GM23338 (cell line): ENCODE measurements around the gene B3GALT4. TPM values are rescaled to one million over a fixed set of nuclear protein-coding genes. Genes with fewer than 3 reads are reported as not detected.

Experiments
- ATAC-seq: fragments of 200-7000 bp; cut with Tn5 transposase; 3 replicates; pipeline ENCODE4 v1.9.1; 2020
- DNase-seq: peaks from one replicate; pipeline ENCODE4 v3.0.0-alpha.2; 2015; ENCODE audit warnings: low spot score
- H2AFZ ChIP-seq: fragments of 200-600 bp; sonication (generic); 2 replicates; pipeline ENCODE4 v1.8.0; 2016; ENCODE audit warnings: antibody characterized with exemption, mild to moderate bottlenecking, moderate library complexity
- H3F3A ChIP-seq: fragments of 200-600 bp; sonication (generic); replicated peaks from 2 replicates; pipeline ENCODE4 v1.8.0; 2017; ENCODE audit warnings: antibody characterized with exemption, mixed run types, low read depth
- H3K27ac ChIP-seq: fragments of 200-600 bp; sonication (generic); 2 replicates; pipeline ENCODE4 v1.6.1; 2016; ENCODE audit warnings: low read depth
- H3K27me3 ChIP-seq: fragments of 200-600 bp; sonication (generic); 2 replicates; pipeline ENCODE4 v1.8.0; 2016; ENCODE audit warnings: mild to moderate bottlenecking, mixed run types, moderate library complexity; ENCODE audit not compliant: insufficient read depth
- H3K36me3 ChIP-seq: fragments of 200-600 bp; sonication (generic); 2 replicates; pipeline ENCODE4 v1.8.0; 2016; ENCODE audit warnings: mild to moderate bottlenecking; ENCODE audit not compliant: insufficient read depth
- H3K4me1 ChIP-seq: fragments of 200-600 bp; sonication (generic); 2 replicates; pipeline ENCODE4 v1.8.0; 2016; ENCODE audit warnings: mild to moderate bottlenecking, moderate library complexity; ENCODE audit not compliant: insufficient read depth
- H3K4me2 ChIP-seq: fragments of 200-600 bp; sonication (generic); 2 replicates; pipeline ENCODE4 v1.7.1; 2017; ENCODE audit warnings: mixed run types
- H3K4me3 ChIP-seq: fragments of 200-600 bp; sonication (generic); 2 replicates; pipeline ENCODE4 v1.6.1; 2016; ENCODE audit warnings: mixed run types
- H3K79me2 ChIP-seq: fragments of 200-600 bp; sonication (generic); replicated peaks from 2 replicates; pipeline ENCODE4 v1.8.0; 2017; ENCODE audit warnings: mild to moderate bottlenecking; ENCODE audit not compliant: insufficient read depth
- H3K9me2 ChIP-seq: fragments of 200-600 bp; sonication (generic); 2 replicates; pipeline ENCODE4 v1.8.0; 2017; ENCODE audit not compliant: insufficient read depth
- H4K20me1 ChIP-seq: fragments of 200-600 bp; sonication (generic); replicated peaks from 2 replicates; pipeline ENCODE4 v1.8.0; 2017; ENCODE audit warnings: mild to moderate bottlenecking; ENCODE audit not compliant: insufficient read depth
- H3K27ac Mint-ChIP-seq: 2 replicates; pipeline ENCODE4 v1.8.0; 2020; ENCODE audit warnings: inconsistent platforms, mild to moderate bottlenecking, moderate library complexity, mixed read lengths
- H3K27me3 Mint-ChIP-seq: 3 replicates; pipeline ENCODE4 v1.8.0; 2022; ENCODE audit warnings: low read depth, mild to moderate bottlenecking, moderate library complexity, mixed read lengths, inconsistent platforms; ENCODE audit not compliant: insufficient read depth, poor library complexity
- H3K36me3 Mint-ChIP-seq: 3 replicates; pipeline ENCODE4 v1.8.0; 2021; ENCODE audit warnings: low read depth, mild to moderate bottlenecking, inconsistent platforms, moderate library complexity, mixed read lengths
- H3K4me1 Mint-ChIP-seq: 3 replicates; pipeline ENCODE4 v1.8.0; 2020; ENCODE audit warnings: mild to moderate bottlenecking, inconsistent platforms, mixed read lengths
- H3K4me3 Mint-ChIP-seq: 3 replicates; pipeline ENCODE4 v1.8.0; 2021; ENCODE audit warnings: moderate library complexity, mild to moderate bottlenecking, inconsistent platforms, mixed read lengths
- H3K9me3 Mint-ChIP-seq: 3 replicates; pipeline ENCODE4 v1.8.0; 2020; ENCODE audit warnings: moderate library complexity, mild to moderate bottlenecking, inconsistent platforms, mixed read lengths
- CREB1 ChIP-seq: fragments of 250-450 bp; sonication (Bioruptor Pico); IDR thresholded peaks from 2 replicates; pipeline ENCODE4 v1.5.0; 2020; ENCODE audit warnings: low read depth, mild to moderate bottlenecking, moderate library complexity
- CTCF ChIP-seq, 2 experiments: fragments of 200-600 bp in 1 of 2; sonication (generic) in 1 of 2; conservative IDR thresholded peaks; 2 replicates each; pipeline versions ENCODE4 v1.5.1 to v1.6.1; 2016 to 2017; ENCODE audit warnings: antibody characterized with exemption in 2 of 2, low read depth in 2 of 2, mild to moderate bottlenecking in 2 of 2, moderate library complexity in 1 of 2
- ETS1 ChIP-seq: IDR thresholded peaks from 2 replicates; pipeline ENCODE4 v1.6.1; 2016; ENCODE audit warnings: antibody characterized with exemption
- EZH2phosphoT487 ChIP-seq: fragments of 200-600 bp; sonication (generic); IDR thresholded peaks from one replicate; pipeline ENCODE4 v1.8.1; 2018; ENCODE audit warnings: antibody characterized with exemption; ENCODE audit not compliant: unreplicated experiment
- POLR2AphosphoS5 ChIP-seq: IDR thresholded peaks from 2 replicates; pipeline ENCODE4 v1.6.1; 2016; ENCODE audit warnings: antibody characterized with exemption, low read depth
- STAT1 ChIP-seq: IDR thresholded peaks from one replicate; pipeline ENCODE4 v1.6.1; 2016; ENCODE audit warnings: antibody characterized with exemption; ENCODE audit not compliant: unreplicated experiment
- ZNF462 ChIP-seq: fragments of 250-450 bp; sonication (Bioruptor Pico); IDR thresholded peaks from 2 replicates; pipeline ENCODE4 v1.5.0; 2020; ENCODE audit warnings: mild to moderate bottlenecking, moderate library complexity
- polyA plus RNA-seq: library from polyadenylated mRNA; unstranded; fragments of >200 nt; fragmentation: Nextera tagmentation; extraction: Ambion mirVana; gene quantifications from 2 replicates; pipeline ENCODE4 v1.2.1, GENCODE V29; 2016
- total RNA-seq: library from RNA; depleted of rRNA; stranded (reverse); fragments of >200 nt; shearing (Covaris generic); gene quantifications from 2 replicates; pipeline ENCODE4 v1.2.3, GENCODE V29; 2014

B3GALT4 gene
- total and polyA plus RNA-seq, 2 experiments from 2014 or later, result 1.3 to 2.3 TPM

- no peaks in the 10 kb centered on the region for H3K9me3 Mint-ChIP-seq
- H3K27ac ChIP-seq, result no peak overlapping the region
- no peaks in the 10 kb centered on the region for H3K79me2 ChIP-seq
- H3K4me3 Mint-ChIP-seq, result peak overlapping the region; percentile 82
- DNase-seq (peak; percentile 99), ATAC-seq (peak; percentile 92)
- no peaks in the 10 kb centered on the region for H3K36me3 ChIP-seq
- peaks cover 35% of the 10 kb centered on the region for H3K27me3 ChIP-seq
- peaks cover 19% of the 10 kb centered on the region for H3K36me3 Mint-ChIP-seq
- peaks cover 19% of the 10 kb centered on the region for H3K4me1 Mint-ChIP-seq
- H3K4me2 ChIP-seq, result peak overlapping the region; percentile 90
- H3K27me3 Mint-ChIP-seq, result peaks cover 15% of the 10 kb centered on the region
- peaks cover 12% of the 10 kb centered on the region for H3K4me1 ChIP-seq
- no peak for TF ChIP-seq ETS1
- peak; percentile 83 for TF ChIP-seq POLR2AphosphoS5
- peak in 1 of 2 experiments; percentile 41; a peak in 2 of 4 replicates for TF ChIP-seq CTCF (conservative IDR thresholded peaks at IDR 0.05; ENCODE audit: low read depth in 2 of 2)
- peak overlapping the region; percentile 77 for H3K27ac Mint-ChIP-seq
- H3F3A ChIP-seq, result peaks cover 10% of the 10 kb centered on the region; the same call in 1 of the 2 replicates
- H2AFZ ChIP-seq, result peak overlapping the region; percentile 60; the same call in 1 of the 2 replicates
- peak overlapping the region; percentile 68 for H3K4me3 ChIP-seq
- no peaks in the 10 kb centered on the region for H3K9me2 ChIP-seq
- H4K20me1 ChIP-seq, result no peaks in the 10 kb centered on the region
Measured at GRCh38 chr6:33248932-33249731, 27.8 kb upstream of the B3GALT4 start.

- Histone ChIP-seq H3F3A (peaks cover 10% of the 10 kb centered on the region; the same call in 1 of the 2 replicates), H2AFZ (peak overlapping the region; percentile 9; the same call in 1 of the 2 replicates), H3K9me2 (no peaks in the 10 kb centered on the region), H3K27ac (no peak overlapping the region), H3K79me2 (no peaks in the 10 kb centered on the region), H3K4me1 (peaks cover 12% of the 10 kb centered on the region), H3K27me3 (peaks cover 35% of the 10 kb centered on the region), H4K20me1 (no peaks in the 10 kb centered on the region), H3K4me3 (peak overlapping the region; percentile 68), H3K4me2 (peak overlapping the region; percentile 80), H3K36me3 (no peaks in the 10 kb centered on the region)
- ATAC-seq, result peak; percentile 8
- Mint-ChIP-seq H3K36me3 (peaks cover 19% of the 10 kb centered on the region), H3K27ac (peak overlapping the region; percentile 77), H3K9me3 (no peaks in the 10 kb centered on the region), H3K4me3 (peak overlapping the region; percentile 82), H3K27me3 (peaks cover 15% of the 10 kb centered on the region), H3K4me1 (peaks cover 19% of the 10 kb centered on the region)
- DNase-seq, result no peak
- TF ChIP-seq EZH2phosphoT487 (no peak), STAT1 (no peak), ZNF462 (no peak), CREB1 (CRISPR knock-in tag) (no peak)
Measured at GRCh38 chr6:33249732-33250630, 26.9 kb upstream of the B3GALT4 start.
